ENCODE results near the gene COQ10A.
"Not testable (repeated sequence)": the region's sequence is repeated elsewhere in the genome, so short reads cannot be mapped to it uniquely, and the experiment has no call there.

COQ10A gene

DNA sequence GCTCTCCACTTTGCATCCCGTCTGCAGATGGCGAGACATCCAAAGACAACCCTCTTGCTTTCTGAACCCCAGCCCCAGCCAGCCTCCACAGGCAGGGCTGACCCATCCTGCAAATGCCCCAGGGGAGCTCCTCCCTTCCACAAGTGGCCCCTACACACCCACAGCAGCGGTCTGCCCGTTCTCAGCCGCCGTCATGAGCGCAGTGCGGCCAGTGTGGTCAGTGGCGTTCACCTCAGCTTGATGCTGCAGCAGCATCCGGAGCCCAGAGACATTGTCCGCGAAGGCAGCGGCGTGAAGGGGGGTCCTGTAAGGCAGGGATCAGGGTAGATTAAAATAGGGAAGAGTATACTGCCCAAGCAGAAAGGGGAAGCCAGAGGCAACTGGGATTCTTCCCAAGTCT is 22.2 kb upstream of the COQ10A start:
- no peak for DNase-seq

GRCh38 chr12:56247923-56248322 is 18.8 kb upstream of the COQ10A start:
- DNase-seq, result no peak

DNA sequence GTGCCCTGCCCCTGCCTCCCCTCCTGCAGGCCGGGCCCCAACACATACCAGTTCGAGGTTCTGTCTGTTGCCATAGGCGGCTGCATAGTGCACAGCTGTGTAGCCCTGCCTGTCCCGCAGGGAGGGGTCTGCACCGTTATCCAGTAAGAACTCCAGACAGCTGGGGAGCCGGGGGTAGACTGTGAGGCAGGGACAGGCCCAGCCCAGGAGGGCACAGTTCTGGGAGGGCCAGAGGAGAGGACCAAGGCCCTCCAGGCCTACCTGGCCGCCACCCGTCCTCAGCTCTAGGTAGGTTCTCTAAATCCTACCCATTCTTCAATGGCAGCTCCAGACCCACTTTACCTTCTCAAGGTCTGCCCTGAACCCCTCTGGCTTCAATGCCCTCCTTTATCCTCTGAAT is 18.0 kb upstream of the COQ10A start:
- DNase-seq, result no peak

GRCh38 chr12:56252649-56253048 is 14.1 kb upstream of the COQ10A start:
- DNase-seq, result no peak

DNA sequence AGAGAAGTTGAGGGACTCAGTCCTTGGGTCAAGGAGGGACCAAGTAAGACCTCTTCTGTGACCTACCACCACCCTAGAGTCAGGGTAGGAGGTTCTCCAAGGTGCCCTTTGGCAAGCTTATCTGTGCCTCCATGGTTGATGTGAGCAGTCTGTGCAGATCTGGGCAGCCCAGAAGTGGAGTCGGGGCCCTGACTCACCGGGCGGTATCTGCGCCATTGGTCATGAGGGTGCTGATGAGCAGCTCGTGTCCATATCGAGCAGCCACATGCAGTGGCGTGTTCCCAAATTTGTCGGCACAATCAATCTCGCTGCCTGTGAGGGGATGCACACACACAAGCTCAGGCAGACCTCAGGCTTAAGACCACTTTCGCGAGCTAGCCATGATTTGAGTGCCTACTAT is 13.7 kb upstream of the COQ10A start:
- DNase-seq, result no peak

DNA sequence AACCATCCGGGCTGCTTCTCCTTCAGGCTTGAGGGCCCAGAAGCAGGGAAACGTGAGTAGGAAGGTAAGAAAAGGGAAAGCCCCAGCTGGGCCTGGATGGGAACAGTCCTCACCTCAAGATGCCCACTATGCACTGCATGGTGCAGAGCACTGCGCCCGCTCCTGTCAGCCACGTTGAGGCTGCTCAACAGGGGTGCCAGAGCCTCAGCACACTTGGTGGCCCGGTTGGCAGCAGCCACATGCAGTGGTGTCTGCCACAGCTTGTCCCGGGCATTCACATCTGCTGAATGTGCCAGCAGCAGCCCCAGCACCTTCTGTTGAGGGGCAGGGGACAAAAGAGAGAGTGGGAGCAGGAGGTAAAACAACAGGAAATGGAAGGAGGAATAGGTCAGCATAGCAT is 11.1 kb upstream of the COQ10A start:
- DNase-seq, result no peak

GRCh38 chr12:56256326-56256960 is 10.3 kb upstream of the COQ10A start:
- DNase-seq, result no peak

DNA sequence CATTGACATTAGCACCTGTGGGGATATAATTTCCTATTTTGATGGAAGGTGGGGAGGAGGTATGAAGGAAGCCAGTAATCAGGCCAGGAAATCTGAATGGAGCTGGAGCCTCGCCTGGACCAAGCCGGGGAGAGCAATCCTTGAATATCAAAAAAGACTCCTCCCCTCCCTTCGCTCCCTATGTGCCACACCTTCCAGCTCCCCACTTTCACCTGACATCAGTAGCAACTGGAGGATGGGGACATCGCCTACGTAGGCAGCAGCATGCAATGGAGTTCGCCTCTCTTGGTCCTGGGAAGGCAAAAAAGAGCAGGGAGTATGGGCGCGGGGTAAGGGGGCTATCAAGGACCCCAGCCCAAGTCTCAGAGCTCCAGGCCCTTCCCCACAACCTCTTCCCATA is 9.7 kb upstream of the COQ10A start:
- no peak for DNase-seq

DNA sequence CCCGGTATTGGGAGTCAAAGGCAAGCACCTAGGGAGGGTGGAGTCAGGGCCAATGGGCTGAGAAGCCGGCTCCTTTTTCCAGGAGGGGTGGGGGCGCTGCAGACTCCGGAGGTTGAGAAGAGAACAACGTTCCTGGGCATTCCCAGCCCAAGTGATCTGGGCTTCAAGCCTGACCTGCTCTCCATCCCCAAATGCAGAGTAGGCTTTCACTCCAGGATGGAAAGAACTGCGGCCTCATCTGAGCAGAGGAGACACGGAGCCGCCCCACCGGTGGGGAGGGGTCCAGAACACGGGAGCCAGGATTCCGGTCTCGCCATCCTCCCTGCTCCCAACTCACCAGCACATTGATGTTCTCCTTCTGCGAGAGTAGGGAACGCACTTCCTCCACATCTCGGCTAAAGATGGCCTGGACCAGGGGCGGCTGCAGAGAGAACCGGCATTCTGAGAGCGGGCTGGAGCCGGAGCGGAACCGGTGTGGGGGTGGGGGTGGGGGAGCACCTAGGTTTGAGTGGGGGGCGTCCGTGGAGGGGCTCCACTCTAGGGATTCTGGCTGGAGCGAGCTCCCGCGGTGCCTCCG is 9.2 kb upstream of the COQ10A start:
- DNase-seq, result no peak

DNA sequence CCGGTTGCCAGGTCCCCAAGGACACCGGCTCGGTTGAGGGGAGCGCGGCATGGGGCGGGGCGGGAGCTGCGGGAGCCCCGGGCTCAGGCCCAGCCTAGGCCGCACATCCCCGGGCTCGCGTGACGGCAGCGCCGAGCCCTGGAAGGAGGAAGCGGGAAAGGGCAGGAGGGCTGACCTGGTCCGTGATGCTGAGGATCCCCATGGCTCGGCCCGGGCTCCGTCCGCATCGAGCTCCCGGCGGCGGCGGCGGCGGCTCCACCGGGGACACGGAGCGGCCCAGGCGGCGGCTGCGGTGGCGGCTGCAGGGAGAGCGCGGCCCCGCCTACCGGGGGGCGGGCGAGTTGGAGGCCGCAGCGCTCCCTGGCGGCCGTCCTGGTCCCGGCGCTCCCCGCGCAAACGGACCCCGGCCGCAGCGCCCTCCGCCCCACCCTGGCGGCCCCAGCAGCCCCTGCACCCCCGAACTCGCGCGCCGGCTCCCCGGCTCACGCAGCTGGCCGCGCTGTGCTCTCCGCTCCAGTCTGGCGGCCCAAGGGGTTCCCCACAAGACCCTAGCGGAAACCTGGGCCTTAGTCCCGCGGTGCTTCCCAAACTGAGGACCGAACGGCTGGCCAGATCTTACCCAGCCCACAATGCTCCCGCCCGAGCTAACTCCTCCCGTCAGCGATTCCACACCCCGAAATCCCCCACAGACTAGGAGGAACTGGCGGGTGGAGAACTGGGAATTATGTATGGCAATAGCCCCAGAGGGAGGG is 8.5 kb upstream of the COQ10A start, which contains the start of gene ANKRD52:
Gene ANKRD52, minus strand, starts transcription at position 317 of the 752 bp plus-strand sequence. Its CDS starts 115 bp downstream, at position 202.
- DNase-seq, result peak; percentile 22

DNA sequence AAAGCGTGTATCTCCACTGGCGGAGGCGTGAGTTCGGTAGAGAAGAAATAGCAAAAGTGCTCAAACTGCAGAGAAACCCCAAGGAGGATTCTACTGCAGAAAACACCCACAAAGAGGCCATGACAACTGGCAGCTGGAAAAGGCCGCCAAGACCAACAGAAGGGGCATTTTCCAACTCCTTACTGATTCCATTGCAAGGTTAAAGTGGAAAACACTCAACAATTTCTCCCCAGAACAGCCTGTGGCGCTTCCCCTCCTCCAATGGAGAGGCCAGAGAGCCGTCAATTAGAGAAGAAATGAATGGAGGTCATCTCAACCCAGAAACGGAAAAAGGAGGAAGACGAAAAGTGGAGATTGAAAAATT is 7.9 kb upstream of the COQ10A start:
- DNase-seq, result no peak

- no peak for DNase-seq
Observed at GRCh38 chr12:56260380-56260779, 6.4 kb upstream of the COQ10A start.

DNA sequence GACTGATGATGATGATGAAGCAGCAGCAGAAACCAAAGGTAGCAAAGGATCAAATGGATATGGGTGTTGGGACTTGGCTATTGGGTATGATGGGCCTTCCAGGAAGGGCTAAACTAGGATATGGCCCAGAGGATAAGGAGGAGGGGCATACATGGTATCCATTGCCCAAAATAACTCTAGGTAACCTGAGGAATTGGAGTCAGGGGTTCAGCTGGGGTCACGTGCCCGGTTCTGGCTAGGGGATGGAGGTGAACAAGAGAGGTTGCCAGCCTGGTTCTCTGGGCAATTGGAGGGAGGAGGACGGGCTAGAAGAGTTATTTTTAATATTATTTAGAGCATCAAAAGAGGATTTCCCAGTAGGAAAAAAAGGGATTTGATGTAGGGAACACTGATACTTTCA is 5.8 kb upstream of the COQ10A start:
- DNase-seq, result no peak

- no peak for DNase-seq
Observed at GRCh38 chr12:56261503-56262232, 5.1 kb upstream of the COQ10A start.

- not testable (repeated sequence) for DNase-seq
Observed at GRCh38 chr12:56262955-56263354, 3.8 kb upstream of the COQ10A start.

DNA sequence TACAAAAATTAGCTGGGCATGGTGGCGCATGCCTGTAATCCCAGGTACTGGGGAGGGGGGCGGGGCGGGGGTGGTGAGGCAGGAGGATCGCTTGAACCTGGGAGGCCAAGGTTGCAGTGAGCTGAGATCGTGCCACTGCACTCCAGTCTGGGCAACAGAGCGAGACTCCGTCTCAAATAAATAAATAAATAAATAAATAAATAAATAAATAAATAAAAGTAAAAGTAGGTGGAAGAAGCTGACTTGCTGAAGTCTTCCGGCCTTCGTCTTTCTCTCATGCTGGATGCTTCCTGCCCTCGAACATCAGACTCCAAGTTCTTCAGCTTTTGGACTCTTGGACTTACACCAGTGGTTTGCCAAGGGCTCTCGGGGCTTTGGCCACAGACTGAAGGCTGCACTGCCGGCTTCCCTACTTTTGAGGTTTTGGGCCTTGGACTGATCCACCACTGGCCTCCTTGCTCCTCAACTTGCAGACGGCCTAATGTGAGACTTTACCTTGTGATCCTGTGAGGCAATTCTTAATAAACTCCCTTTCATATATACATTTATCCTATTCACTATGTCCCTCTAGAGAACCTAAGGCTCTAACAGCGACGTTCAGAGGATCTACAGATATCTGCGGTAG is 562 bp upstream of the COQ10A start:
- DNase-seq, result not testable (repeated sequence)

DNA sequence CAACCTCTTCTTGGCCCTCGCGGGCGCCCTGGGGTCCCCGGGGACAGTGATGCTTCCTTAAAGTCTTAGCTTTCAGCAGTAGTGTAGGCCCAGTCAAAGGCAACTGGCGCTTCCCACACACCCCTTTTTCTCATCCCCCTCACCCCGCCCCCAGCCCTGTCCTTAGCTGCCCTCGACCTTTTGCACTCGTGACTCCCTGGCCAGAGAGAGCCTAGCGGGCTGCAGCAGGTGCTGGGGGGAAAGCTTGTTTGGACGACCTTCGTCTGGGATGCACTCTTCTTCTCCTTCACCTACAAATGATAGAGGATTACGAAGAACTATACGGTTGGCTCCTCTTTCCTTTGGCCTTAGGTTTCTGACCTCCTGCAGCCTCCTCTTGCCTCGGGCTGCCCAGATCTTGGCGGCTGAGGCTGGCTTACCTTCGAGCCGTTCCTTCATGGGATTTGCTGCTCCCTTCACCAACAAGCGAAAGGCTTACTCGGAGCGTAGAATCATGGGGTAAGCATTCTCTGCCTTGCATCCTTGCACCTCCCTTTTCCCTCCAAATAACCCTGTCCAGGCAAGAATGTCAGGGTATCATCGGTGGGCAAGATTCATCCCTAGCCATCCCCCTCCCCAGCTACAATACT is 815 bp downstream of the COQ10A start:
- DNase-seq, result no peak

DNA sequence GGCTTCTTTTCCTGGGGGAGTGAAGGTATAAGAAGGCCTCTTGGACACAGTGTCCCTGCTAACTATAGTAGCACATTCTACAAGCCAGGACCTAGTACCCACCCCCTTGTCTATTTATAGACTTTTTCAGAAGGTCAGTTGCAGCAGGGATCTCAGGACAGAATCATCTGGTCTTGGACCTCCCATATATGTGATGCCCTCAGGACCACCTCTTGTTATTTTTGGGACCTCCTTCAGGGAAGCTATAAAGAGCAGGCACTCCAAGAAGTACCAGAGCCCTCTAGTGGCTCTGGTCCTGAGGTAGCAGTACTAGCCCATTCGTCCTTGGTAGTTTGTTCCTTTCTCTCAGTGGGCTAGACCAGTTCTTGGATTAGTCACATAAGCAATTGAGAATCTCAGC is 4.3 kb downstream of the COQ10A start:
- no peak for DNase-seq

DNA sequence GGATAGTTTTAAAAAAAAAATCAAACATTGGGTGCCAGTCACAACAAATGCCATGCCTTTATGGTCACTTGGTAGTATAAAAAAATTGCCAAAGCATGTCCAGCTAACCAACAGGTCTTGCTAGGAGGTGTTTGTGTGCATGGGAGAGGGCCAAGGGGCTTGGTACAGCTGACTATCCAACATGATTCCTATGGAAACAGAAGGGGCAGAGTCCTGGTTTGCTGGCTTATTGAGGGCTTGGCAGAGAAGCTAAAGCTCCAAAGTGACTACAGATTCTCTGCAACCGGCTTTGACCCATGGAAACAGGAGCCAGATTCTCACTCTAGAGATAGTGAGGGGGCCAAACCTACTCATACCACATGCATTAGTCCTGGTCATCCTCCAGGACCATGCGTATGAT is 5.7 kb downstream of the COQ10A start:
- DNase-seq, result not testable (repeated sequence)

GRCh38 chr12:56274299-56274698 is 7.6 kb downstream of the COQ10A start:
- no peak for DNase-seq

DNA sequence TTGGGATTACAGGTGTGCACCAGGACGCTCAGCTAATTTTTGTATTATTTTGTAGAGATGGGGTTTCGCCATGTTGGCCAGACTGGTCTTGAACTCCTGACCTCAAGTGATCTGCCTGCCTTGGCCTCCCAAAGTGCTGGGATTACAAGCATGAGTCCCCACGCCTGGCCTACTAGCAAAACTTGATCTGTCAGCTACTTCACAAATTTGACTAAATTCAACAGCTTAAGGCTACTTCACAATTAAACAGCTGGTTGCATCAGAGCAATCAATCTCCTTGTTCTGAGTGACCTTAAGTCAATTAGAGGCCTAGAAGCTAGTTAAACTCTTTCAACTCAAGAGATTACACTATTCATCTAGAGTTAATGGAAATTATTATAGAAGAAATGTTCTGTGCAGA is 12.2 kb downstream of the COQ10A start:
- no peak for DNase-seq

DNA sequence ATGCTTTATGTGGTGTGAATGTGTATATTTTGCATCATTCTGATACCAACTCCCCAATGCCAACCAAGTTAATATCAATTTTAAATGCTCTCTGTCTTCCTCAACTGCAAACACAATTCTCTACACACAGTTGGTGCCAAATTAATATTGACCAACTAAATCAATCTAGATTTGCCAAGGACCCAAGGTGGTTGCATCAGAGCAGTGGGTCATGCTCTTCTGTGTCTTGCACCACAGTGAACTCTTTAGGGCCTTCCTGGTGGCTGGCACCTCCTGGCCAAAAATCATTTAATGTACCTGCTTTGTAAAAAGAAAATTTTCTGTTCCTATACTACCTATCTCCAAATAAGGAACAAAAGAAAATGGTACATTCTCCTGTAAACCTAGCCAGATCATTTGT is 14.1 kb downstream of the COQ10A start:
- DNase-seq, result no peak

DNA sequence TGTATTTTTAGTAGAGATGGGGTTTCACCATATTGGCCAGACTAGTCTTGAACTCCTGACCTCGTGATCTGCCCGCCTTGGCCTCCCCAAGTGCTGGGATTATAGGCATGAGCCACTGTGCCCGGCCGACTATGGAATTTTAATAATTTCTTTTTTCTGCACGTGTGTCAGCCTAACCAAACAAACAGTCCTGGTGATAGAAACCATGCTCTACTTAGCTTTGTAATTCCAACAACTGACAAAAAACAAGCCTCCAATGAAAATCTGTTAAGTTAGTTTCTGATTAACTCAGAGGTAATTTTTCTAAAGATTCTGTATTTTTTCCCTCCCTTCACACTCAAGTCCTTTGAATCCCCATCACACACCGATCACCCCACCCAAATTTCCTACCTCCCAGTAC is 15.3 kb downstream of the COQ10A start:
- DNase-seq, result no peak

Measured in NCI-H2029 treated with DMSO at 0.1 percent for 48 hours (cell line).